Fibroblast of skin of right biceps (primary cell): ENCODE measurements around the gene GPC6.
"Not testable (repeated sequence)": the region's sequence is repeated elsewhere in the genome, so short reads cannot be mapped to it uniquely, and the experiment has no call there.

ENCODE experiments used
- DNase-seq: peaks from one replicate; pipeline ENCODE4 v3.0.0-alpha.2; 2013

GPC6 gene

DNA sequence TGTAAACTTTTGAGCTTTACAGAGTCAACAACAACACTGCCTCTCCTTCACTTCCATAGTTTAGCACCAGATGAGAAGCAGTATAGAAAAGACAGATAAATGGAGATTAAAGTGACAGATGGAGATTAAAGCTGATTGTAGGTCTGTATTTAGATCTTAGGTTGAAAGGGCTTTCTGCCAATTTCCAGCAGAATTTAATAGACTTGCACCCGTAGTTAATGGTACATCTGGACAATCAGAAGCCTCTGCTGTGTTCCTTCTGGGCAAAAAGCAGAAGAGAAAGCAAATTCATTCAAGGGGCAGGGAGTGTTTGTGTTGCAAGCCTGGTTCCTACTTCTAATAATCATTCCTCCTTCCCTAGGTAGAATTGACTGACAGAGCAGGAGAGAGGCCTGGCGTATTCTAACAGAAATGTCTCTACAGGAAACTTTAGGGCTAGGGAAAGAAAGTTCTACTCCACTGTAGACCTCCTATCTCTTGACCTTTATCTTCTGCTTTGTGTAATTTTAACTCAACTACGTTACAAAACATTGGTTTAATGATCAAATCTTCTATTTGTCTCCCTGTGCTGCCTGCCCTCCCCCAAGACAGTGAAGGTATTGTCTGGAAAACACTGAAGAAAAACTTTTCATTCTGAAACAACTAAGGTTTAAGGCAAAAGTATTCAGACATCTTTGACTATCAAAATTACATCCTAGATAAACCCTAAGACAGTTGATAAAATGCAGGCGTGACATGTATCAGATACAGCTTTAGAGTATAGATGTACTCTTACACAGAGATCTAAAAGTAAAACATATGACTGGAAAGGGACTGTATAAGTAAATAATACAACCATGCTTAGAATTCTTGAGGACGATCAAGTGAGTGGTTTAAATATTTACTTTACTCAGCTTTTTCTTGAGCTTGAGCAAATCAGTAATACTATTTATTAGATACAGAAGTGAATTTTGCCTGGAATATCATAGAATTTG lies 44.4 kb downstream of the GPC6 start:
- DNase-seq = no peak

DNA sequence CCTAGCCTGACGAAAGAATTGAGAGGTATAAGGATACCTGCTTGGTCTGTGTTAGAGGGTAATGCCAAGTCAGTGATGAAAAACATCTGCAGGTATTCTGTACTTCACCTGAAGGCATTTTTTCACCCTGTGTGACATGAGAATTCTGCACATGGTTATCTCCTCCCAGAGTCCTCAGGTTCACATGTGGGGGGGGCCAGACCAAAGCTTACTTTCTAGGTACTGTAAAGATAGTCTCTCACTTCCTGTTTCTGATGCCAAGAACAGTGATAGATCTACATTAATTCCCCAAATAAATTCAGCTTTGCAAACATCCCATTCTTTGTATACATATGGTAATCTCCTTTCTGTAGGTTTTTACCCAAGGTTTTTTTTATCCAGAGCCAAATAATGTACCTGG lies 53.4 kb downstream of the GPC6 start:
- DNase-seq = no peak

DNA sequence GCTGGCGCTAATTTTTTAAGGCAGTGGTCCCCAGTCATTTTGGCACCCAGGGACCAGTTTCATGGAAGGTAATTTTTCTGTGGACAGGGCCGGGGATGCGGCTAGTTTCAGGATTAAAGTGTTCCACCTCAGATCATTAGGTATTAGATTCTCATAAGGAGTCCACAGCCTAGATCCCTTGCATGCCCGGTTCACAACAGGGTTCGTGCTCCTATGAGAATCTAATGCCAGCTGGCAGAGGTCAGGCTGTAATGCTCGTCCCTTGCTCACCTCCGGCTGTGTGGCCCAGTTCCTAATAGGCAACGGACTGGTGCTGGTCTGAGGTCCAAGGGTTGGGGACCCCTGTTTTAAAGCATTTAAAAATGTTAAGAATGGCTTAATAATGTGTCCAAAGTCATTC lies 54.1 kb downstream of the GPC6 start:
- no peak for DNase-seq

DNA sequence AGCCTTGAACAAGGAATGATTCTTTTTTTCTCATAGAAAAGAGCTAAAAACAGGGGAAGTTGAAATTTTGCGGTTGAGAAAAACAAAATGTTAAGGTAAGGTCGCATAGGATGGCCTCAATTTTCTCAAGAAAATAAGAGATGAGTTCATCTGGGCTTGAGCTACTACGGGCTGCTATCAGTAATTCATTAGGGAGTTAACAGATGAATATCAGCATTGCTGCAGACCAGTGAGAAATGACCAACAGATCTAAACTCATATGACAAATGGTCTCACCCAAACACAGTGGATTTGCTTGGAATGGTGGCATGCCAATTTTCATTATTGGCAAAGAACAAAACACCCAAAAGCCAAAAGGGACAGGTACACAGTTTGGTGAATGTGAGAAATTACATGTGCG lies 56.6 kb downstream of the GPC6 start:
- DNase-seq = no peak

DNA sequence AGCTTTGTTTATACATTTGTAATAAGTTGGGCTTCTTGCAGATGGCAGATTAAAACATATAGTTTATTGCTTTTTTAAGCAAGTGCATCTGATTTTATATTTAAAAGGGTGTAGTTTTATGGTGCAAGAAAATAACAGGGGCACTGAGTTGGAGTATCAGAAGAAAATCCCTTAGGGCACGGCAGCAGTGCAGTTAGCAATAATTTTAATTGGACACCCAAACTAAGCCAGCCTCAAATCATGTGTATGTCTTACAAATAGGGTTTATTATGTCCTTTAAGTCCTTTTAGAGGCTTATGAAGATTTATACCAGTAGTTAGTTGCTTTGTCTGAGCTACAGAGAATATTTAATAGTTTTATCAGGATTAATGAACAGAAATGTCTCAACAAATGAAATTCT lies 57.5 kb downstream of the GPC6 start:
- no peak for DNase-seq

DNA sequence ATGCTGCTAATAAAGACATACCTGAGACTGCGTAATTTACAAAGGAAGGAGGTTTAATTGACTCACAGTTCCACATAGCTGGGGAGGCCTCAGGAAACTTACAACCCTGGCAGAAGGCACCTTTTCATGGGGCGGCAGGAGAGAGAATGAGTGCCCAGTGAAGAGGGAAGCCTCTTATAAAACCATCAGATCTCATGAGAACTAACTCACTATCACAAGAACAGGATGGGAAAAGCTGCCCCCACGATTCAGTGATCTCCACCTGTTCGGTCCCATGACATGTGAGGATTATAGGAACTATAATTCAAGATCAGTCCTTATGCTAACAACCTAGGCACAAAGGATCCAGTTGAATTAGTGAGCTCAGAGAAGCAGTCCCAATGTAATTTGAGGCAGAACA lies 59.4 kb downstream of the GPC6 start:
- no peak for DNase-seq

DNA sequence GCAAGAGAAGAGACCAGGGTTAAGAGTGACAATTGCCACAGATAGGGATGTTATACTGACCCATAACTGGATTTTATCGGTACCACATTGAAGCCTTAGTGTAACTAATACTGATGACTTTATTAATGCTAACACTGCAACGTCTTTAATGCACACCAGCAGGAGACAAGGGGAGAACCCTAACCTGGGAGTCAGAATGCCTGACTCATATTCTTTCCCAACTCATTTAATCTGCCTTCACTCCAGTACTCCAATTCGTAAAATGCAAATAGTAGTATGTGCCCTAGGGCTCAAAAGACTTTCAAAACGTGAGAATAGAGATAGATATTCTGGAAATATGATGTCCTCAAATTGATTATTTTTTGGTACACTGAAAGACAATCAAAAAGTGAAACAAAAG lies 62.4 kb downstream of the GPC6 start:
- DNase-seq = no peak

DNA sequence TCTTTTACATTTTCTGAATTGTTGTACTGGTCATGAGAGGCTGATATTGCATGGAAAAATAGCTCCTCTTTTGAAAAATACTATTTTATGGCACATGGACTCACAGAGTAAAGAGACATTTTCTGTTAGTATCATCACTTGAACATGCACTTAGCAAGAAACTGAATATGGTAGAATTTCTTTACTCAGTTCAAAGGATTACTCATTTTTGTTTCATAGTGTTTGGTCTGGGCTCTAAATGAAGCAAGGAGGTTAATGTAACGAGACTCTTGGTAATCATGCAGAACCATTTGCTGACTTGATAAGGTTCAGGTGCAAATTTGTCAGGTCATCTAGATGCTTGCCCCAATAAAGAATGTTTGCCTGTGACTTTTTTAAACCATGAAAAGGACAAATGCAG lies 63.2 kb downstream of the GPC6 start:
- DNase-seq = no peak

DNA sequence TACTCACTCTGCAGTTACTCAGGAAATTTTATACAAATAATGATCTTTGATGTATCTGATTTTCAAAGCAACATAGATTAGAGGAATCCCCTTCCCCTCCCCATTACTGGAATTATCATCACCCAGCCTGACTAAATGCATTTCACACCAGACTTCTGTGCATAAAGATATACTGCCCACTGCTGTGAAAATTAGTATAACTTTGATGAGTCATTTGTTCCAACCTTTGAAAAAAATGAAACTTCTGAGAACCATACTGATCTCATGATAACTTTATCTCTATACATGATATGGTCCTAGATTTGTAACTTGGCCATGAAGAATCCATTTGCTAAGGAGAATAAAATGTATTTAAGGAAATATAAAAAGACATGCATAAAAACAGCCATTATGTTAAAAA lies 63.9 kb downstream of the GPC6 start:
- DNase-seq = peak; percentile 48

DNA sequence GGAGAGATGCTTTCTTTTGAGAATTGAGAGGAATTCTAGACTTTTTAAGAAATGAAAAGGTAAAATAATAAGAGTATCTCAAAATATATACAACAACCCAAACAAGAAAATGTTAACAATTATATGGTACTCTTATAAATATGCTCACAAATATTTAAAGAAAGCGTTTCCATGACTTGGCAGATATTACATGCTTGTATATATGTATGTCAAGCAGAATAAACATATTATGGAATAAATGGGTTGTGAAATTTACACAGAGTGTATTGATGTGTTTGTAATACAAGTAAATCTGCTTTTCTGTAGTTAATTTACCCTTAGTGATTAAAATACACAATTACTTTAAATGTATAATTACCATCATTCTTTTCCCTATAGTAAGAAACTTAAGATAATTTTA lies 65.8 kb downstream of the GPC6 start:
- no peak for DNase-seq

DNA sequence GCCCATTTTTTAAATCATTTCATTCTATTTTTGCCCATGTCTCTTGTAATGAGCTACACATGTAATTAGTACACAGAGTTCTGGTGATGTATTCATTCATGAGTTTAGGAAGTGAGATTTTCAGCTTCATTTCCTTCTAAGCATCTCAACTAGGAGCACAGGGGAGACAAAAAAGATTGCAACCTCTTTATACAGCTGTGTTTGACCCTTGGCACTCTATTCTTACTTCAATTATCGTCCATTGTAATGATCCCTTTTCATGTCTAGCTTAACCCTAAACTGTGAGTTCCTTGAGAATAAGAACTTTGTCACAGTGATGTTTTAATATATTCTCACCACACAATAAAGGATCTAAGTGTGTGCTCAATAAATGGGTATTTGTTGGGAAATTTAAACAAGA lies 67.1 kb downstream of the GPC6 start:
- no peak for DNase-seq

DNA sequence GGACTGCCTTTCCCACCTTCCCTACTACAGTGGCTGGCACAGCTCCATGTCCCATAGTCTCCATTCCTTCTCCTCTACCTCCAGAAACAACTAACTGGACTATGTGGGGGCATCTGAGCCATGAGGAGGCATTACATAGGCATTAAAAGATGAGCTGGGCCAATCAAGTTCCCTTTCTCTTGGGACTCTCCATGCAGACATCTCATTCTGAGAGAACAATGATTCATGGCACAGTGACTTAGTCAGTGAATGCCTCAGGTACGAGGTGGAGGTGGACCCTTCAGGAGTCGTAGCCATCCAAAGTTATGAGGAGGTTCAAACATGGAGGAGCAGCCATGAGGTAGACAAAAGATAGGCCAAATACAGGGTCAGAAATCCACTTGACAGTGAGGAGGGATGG lies 70.0 kb downstream of the GPC6 start:
- DNase-seq = peak; percentile 26

DNA sequence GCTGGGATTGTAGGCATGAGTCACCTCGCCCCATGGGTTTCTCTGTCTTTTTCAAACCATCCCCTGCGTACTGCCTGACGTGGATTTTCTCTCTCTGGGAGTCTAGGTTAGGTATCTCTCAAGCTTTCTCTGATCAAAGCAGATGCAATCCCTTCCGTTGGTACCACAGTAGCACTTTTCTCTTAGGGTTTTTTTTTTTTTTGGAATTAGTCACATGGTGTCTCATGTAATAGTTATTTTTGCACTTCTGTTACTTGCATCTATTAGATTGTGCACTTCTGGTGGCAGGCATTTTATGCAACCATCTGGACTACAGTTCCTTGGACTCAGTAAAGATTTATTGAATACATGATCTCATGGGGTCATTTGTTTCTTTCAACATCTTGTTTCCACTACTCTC lies 72.1 kb downstream of the GPC6 start:
- DNase-seq = peak; percentile 63

DNA sequence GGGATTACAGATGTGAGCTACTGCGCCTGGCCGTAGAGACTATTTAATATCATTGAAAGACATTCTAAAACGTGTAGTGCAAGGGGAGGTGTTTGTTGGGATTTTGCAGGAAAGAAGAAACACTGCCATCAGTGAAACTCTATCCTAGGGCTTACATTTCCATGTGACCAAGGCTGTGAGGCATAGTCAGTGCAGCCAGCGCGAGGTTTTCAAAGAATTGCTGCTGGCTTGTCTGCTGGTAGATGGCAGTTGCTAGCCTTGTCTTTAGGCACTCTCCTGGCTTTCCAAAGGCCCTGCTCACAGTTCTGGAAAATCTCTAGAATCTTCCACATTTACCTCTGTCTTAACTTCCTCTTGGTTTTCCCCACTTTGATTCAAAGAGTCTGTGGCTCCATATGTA lies 77.5 kb downstream of the GPC6 start:
- DNase-seq = no peak

DNA sequence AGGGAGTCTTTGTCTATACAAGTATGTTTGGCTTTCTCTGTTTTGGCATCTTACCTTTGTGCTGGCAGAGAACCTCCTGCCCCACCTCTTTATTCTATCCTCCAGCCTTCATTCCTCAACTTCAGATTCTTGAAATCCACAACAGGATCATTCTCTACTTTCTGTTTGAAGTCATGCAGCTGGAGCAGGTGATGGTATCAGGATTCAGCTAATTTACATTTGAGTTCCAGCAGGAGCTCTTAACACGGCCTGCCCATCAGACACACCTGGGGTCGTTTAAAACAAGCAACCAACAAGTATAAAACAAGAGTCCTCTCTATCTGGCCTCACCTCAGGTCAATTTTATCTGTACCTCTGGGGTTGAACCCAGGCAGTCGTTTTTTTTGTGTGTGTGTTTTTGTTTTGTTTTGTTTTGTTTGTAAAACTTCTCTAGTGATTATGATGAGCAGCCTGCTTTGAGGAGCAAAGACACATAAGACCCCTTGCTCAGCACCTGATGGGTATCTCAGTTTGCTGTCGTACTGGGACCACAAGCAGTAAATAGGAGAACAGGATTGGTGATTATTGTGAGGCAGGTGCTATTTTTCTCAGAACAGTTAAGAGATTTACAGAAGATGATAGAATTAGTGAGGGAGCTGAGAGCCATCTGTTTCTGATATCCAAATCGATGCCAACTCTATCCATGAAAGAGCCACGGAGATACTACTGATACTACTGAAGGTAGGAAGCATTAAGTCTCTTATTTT lies 78.4 kb downstream of the GPC6 start:
- DNase-seq = no peak

DNA sequence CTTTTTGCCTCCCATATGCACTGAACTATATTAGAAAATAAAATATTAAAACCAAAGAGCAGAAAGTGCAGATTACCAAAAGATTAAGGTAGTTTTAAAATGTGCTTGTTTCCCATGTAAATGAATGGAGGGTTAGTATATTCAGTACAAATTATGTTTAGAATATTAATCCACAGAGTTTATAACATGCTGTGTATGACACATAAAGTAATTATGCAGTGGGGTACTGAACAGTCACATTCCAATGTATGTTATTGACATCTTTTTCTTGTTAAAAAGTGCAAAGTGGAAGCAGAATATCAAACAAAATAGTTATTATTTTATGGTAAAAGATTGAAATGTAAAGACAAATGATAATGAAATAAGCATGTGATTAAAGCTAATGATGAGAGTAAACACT lies 79.3 kb downstream of the GPC6 start:
- DNase-seq = peak; percentile 64

DNA sequence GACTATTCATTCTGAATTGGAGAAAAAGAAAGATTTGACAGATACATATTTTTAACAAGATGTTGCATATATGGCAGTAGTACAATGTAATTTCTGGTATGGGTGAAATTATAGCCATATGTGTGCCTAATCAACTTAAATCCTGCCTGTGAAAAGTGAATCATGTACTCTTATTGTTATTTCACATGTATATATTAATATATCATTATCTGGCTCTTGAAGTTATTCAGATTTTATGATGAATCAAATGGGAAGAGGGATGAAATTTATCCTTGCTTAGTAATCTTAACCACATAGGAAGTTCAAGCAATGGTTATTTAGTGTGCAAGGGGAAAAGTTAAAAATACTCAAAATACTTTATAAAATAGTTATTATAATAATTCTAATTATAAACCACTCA lies 80.5 kb downstream of the GPC6 start:
- peak; percentile 79 for DNase-seq

DNA sequence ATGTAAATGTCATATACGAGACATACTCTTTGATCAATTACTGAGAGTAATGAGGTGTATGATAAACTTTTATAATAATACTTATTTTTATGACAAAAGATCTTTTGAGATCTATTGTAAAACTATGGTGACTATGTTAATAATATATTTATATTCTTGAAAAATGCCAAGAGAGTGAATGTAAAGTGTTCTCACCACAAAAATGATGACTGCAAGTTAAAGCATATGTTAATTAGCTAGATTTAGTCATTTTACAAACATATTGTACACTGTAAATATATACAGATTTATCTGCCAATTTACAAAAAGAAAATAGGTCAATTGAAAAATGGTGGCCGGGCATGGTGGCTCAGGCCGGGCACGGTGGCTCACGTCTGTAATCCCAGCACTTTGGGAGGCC lies 81.0 kb downstream of the GPC6 start:
- peak; percentile 39 for DNase-seq

DNA sequence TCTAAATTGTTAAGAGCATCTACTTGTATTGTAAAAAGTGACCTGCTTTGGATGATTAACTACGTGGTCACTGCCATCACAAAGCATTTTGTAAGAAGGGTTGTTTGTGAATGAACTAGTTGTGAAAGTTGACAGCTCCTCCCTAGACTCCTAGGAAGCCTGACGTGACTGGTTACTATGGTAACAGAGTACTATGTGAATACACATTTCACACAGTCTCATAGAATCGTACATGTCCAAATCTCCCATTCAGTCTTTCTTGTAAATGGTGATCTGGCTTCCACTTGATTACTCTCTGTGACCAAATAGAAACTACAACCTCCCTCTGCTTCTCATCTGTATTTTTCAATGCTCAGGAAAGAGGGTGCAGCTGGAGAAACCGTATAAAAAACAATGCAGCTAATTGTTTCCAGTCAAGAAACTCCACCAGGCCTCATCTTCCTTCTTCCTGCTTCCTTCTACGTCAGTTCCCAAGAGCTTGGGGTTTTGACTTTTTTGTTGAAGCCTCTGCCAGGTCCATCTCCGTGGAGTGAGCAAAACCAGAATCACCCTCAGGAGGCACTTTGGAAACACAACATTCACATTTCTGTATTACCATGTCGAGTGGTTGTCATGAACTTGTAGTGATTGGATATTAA lies 83.4 kb downstream of the GPC6 start:
- DNase-seq = peak; percentile 74

DNA sequence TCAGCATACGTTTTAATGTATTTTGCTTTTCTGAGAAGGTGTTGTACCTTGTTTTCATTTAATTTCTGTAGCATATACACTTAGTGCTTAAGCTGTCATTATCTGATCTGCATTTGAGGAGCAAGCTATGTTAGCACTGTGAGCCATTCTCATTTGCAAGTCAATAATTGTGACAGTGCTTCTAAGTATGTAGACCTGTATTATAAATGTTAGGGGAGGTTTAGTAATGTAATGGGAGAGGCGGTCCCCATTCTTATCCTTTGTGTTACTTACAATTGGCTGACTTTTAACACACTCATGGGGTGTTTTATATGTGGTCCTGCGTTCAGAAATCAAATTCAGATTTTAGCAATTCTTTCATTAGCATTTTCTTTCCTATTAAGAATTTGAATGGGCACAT lies 90.2 kb downstream of the GPC6 start:
- no peak for DNase-seq

DNA sequence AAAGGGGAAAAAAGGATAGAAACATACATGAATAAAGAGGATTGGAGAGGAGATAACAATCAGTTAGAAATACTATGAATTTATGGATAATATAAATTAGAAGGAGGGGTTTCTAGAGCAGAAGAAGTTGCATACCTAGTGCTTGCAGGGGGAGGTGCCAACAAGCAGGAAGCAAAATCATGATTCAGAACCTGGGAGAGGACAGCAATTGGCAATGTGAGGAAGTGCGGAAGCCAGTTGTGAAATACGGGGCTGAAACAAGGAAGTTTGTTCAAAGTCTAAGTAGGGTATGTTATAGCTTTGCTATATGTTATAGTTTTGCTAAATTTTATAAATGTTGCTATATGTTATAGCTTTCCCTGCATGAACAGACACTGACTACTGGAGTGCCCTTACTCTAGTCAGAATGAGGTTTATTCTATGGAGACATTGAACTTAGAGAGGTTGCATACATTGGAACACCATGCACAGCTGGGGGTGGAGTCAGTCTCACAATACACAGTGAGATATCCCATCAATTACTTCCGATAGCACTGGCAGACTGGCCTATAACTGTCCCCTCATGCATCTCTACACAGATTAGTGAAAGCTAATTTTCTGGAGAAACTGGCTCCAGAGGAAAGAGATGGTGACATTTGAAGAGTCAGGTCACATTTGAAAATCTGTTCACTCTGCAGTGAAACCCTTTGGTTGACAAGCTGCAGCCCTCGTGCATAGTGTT lies 92.1 kb downstream of the GPC6 start:
- peak; percentile 26 for DNase-seq

DNA sequence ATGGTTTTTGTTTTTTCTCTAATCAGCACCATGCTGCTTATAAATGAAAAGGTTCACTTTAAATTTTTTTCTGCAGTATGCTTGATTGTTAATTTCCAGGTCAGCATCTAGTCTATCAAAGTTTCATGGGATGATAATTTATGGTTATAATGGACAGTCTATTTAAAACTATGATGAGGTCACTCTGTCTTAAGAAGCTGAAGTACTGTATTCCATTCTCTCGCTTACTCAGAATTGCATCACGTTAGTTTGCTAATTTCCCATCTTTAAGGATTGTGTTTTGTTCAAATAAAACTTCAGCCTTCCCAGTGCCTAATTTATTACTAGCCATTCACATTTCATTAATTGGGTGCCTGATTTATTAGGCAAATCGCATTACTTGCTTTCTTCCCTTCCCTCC lies 94.3 kb downstream of the GPC6 start:
- peak; percentile 56 for DNase-seq

DNA sequence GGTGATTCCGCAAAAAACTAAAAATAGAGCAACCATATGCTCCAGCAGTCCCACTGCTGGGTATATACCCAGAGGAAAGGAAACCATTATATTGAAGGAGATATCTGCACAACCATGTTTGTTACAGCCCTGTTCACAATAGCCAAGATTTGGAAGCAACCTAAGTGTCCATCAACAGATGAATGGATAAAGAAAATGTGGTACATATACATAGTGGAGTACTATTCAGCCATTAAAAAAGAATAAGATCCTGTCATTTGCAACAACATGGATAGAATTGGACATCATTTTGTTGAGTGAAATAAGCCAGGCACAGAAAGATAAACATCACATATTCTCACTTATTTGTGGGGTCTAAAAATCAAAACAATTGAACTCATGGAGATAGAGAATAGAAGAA lies 97.3 kb downstream of the GPC6 start:
- not testable (repeated sequence) for DNase-seq
